ENCODE results near the gene TAX1BP1.

Gene TAX1BP1

DNA sequence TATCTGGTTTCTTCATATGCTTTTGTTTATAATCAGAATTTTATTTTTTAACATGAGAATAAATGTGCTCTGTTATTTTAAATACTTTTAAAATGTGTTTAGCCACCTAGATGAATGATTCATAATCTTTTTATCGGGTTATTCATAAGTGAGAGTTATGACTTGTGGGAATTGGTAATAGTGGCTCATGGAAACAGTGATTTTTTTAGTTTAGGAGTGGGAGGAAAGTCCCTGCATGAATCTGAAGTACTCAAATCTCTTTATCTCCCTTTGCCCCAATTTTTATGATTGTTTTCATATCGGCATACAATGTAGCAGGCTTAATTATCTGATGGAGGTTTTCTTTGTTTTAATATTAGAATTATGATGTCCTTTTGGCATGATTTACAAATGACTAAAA, 42.9 kb downstream of the TAX1BP1 start:
- DNase-seq = no peak

DNA sequence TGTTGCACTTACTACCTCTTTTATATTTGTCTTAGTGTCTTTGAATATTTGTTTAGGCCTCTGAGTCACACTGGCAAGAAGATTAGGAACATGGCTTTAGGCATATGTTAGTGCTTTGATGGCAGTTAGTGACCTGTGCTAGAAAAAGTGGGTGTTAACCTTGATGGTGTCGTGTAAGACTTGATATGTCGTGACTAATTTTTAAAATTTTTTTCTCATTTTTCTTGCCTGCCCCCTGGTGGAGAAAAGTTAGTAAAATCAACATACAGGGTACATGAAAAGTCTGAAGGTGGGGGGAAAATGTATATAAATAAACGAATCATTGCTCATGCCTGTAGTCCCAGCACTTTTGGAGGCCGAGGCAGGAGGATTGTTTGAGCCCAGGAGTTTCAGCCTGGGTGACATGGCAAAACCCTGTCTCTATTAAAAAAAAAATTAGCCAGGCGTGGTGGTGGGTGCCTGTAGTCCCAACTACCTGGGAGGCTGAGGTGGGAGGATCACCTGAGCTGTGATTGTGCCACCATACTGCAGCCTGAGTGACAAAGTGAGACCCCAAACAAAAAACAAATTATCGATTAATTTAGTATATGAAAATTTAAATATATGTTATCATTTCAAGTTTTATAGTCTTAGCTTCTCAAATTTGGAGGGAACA, 44.6 kb downstream of the TAX1BP1 start:
- DNase-seq = peak; percentile 19 to 28

DNA sequence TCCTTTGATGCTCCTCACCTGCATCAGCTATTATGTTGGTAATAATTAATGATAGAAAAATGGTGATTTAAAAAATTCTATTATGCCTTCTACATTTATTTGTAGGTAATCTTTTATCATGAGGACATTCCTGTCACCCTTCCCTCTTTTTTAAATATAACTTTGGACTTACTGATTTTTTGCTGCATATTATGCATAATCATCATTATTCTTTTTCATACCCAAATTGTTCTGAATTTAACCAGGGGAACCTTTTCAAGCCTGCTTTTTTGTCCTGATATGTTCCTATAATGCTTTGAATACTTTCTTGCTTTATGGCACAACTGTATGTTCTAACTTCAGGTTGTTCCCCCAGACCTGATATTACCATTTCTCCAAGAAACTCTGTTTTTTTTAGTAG, 48.5 kb downstream of the TAX1BP1 start:
- DNase-seq = no peak

DNA sequence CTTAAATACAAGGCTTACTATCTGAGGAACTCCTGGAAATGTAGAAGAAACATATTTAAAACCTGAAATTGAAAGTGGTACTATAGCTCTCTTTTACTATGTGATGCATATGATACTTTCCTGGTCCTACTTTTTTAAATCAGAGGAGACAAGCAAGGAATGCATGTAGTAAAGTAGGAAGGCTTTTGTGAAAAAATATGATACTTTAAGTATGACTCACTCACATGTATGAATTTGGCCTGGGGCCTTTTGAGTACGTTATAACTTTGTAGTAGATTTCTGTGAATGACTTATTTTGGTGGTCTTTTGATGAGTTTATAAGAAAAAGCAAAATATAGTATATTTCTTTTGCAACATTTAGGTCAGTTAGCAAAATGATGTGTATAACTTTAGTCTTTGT, 53.8 kb downstream of the TAX1BP1 start:
- no peak for DNase-seq

- DNase-seq = no peak
These were observed 56.0 kb downstream of the TAX1BP1 start for GRCh38 chr7:27795977-27796376.

DNA sequence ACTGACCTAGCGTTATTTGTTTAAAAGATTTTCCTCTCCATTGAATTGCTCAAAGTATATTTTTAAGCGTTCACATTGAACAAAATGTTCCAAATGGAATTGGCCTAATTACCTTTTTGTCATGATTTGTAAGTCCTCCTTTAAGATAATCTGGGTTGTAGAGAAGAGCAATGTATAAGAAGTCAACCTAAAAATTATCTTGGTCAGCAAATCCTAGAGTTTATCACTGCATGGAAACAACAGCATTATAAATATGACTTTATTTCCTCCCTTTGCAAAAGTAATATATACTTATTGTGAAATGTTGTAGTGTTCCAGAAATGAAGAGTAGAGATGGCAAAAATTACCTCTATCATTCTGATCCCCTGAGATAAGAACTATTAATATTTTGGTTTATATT, 59.2 kb downstream of the TAX1BP1 start:
- no peak for DNase-seq

DNA sequence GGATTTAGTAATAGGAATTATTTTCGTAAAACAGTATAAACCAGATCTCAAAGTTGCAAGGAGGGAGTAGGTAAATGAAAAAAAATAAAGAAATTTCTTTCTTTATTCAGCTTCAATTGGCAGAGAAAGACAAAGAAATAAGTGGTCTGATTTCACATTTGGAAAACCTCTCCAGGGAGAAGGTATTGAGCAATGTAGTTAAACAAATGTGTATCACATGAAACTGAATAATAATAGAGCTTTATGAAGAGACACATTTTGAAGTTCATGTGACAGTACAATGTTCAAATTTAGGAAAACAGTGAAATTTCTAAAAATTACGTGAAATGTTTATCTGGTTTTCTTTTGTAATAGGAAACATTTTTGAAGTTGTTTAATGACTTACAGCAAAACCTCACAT, 63.0 kb downstream of the TAX1BP1 start:
- DNase-seq = no peak

DNA sequence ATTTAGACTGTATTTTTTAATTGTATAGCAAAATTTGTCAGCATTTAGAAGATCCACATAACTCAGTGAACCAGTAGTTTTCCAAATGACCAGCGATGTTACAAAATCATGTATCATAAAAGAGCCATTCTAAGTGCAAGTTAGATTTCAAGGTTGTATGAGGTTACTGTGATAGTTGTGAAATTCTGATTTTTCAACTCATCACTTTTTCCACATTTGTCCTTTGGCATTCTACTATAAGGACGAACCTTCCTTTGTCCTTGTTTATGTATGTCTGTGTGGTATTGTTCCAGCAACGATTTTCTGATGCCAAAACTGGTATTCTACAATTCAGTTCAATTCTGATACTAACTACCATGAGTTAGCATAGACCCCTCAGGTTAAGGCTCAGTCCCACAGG, 64.2 kb downstream of the TAX1BP1 start:
- DNase-seq = no peak

DNA sequence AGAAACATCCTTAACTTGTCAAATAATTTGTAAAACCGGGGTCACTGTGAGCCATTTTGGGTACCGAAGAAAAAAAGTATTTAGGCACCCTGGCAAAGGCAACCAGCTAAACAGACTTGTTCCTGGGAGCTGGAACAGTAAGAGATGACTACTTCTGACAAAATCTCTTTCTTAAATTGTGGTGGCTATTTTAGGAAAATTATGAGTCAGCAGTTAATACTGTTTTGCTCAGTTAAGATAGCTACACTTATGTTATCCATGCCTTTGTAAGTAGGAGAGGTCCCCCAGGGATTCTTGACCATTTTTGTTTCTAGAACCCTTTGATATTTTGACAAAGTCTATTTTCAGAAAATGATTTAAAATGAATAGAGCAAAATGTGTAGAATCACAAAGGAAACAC, 68.7 kb downstream of the TAX1BP1 start:
- DNase-seq = no peak

GRCh38 chr7:27810186-27810585, 70.2 kb downstream of the TAX1BP1 start:
- no peak for DNase-seq

DNA sequence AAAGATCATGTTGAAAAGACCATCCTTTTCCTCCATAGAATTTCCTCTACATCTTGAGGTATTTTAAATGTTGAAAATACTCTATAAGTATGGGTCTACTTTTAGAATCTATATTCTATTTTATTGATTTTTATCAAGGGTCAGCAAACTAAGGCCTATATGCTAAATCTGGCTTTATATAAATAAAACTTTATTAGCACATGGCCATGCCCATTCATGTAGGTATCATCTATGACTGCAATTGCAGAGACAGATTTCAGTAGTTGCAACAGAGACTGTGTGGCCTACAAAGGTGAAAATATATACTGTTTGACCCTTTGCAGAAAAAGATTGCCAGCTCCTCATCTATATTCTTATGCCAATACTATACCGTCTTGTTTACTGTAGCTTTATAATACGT, 72.7 kb downstream of the TAX1BP1 start:
- no peak for DNase-seq

DNA sequence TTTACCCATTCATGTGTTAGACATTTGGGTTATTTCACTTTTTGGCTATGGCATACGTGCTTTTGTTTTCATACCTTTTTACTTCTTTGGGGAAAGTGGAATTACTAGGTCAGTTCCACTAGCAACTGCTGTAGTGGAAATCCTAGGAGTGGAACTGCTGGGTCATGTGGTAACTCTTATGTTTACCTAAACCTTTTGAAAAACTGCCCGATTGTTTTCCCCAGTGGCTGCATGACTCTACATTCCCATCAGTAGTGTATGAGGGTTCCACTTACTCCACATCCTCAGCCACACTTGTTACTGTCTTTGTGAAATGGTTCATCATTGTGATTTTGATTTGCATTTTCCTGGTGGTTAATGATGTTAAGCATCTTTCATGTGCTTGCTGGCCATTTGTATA, 82.3 kb downstream of the TAX1BP1 start:
- no peak for DNase-seq

DNA sequence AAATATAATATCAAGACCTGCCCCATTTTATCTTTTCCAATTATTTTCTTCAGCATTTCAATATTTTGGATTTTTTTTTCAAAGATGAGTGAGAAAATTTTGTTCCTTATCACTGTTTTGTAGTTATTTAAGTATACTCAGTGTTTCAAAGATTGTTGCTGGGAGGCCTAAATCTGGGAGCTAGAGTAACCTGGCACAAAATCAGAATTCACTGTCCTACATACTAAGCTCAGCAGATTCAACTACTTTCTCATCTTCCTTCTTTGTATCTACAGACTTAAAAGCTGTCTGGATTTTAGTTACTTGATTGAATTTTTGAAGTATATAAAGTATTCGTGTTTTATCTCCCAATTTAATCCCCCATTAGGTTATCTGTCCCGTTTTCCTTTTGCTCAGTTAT, 85.9 kb downstream of the TAX1BP1 start:
- no peak for DNase-seq

DNA sequence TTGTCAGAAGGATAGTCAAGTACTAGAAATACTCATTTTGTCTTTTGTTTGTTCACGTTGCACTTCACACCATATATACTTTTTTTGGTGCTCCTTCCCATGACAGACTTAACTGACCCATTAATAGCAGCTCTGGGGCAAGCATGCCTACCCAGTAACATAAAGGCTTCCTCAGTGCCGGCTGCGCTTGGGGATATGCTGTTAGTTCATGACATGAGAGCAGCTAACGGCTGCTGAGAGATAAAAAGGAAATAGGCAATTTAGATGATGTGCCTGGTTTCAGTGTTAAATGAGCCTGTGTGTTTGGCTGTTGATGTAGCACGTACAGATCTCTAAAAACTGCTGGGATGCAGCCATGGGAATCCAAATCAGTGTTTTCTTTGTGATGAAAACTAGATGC, 86.4 kb downstream of the TAX1BP1 start:
- no peak for DNase-seq

GRCh38 chr7:27834179-27834921, 94.4 kb downstream of the TAX1BP1 start:
- DNase-seq = no peak

DNA sequence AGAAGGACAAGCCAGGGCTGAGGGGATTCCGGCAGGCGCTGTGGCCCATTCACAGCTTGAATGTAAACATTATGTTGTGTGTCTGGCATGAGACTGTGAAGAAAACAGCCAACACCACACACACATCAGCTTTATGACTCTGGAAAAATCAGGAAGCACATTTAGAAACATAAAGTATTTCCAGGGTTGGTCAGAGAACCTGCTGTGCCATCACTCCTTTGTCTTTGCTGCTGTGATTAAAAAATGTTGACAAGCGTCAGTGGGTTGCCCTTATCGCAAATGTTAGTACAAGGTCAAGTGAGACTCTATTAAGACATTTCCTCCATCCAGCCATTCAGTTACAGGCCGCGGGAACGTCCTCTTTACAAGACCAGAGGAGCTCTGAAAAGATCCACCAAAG, 95.4 kb downstream of the TAX1BP1 start:
- no peak for DNase-seq

DNA sequence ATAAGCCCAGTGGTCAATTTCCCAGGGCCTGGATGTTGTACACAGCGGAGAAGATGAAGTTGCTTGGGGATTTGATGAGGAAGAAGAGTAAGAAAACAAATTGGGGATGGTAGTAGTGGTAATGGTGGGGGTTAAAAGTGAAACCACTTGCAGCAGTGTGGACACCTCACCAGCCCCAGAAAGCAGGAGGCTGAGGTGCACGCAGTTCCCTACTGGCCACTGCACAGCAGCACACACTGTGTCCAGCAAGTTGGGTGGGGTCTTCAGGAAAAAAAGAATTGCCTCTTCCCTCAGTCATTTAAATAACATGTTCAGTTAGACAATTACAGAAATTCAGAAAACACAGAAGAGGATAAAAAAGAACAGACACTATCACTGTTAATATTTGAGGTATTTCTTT, 96.6 kb downstream of the TAX1BP1 start:
- DNase-seq = no peak

DNA sequence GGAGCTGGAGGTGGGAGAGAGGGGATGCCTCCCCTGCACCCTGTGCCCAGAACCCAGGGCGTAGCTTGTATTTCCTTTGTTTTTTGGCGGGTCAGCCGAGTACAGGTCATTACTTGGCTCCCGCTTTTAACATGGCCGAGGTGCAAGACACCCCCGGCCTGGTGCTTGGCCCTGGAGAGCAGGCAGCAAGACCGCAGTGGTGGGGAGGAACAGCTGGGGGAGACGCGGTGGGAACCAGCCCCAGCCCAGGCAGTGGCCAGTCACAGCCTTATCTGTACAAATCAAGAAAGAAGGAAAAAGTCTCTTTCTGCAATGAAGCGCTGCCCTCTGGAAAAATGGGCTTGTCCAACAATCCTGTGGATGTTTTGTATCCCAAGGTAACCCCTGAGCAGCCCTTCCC, 99.1 kb downstream of the TAX1BP1 start:
- DNase-seq = no peak

DNA sequence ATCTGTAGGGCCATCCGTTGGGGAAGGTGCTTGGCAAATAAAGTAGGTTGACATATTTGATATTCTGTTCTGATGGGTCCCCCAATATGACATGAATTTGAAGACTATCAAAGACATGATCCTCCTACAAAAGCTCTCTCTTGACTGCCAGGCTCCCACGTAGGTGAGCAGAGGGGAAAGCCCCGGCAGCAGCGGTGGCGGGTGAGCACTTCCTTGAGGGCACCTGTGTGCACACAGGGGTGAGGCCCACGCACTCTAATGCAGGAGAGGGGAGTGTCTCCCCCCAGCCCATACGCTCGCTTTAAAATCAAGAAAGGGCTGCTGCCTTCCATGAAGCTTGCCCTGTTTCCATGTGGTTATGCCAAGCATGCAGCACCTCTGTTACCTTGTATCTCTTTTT, 100.4 kb downstream of the TAX1BP1 start:
- DNase-seq = peak in 1 of 2 donors; percentile 25

GRCh38 chr7:27840760-27841364, 100.9 kb downstream of the TAX1BP1 start:
- no peak for DNase-seq

DNA sequence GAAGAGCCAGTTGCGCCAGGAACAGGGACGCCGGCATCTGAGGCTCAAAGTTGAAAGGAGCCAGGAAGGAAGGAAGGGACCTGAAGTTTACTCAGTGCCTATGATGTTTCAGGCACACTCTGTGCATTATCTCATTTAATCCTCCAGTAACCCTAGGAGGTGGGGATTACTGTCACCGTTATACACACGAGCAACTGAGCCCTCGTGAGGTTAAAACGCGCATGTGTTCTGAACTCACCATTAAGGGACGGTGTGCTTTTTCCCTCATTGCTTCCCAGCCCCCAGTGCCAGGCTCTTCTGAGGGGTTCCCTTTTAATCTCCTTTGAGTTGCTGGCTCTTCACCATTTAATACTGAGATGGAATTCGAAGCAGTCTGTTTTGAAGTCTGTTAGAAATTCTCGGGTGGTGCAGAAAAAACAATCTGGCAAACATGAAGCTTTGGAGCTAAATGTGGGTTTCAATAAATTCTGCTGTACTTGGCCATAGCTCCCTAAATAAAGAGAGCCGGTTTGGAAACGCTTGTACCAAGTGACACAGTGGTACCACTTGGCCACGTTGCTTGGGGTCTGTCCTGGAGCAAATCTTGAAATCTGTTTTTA, 102.2 kb downstream of the TAX1BP1 start:
- no peak for DNase-seq

GRCh38 chr7:27842851-27843250, 102.9 kb downstream of the TAX1BP1 start:
- no peak for DNase-seq

DNA sequence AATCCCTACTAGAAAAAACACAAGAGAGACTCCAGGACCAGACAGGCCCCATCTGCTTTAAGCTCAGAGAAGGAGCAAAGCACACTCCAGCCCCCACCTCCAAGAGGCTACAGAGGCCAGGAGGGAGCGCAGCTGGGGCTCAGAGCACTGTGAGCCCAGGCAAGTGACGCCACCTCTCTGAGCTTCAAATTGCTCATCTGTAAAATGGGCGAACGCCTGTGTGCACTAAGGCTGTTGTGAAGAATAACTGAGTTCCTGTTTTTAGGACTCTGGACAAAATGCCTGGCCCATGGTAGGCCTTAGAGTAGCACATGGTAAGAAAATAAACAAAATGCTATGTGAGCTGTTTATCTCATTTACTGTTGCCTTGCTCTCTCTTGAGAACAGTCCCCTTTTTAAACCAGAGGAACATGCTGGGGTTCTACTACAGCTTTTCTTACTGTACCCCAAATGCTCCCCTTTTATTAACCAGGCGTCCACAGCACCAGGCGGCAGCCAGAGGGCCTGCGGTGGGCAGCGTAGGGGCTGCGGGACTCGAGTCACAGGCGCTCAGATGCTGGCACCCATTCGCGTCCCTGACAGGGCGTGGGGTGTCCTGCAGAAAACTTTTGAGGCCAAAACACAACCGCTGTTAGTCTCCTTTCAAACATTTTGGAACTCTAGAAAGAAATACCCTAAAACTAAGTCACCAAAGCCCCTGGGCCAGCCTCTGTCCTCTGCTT, 103.8 kb downstream of the TAX1BP1 start:
- DNase-seq = no peak
